ENCODE data around the gene PPP1R1C. TPM values are rescaled to one million over a fixed set of nuclear protein-coding genes. Genes with fewer than 3 reads are reported as not detected.

The PPP1R1C gene
- total RNA-seq, 1 experiment from 2014 or later = 4.0 TPM

GRCh38 chr2:181970160-181970794 lies 15.4 kb upstream of the PPP1R1C start:
- Histone ChIP-seq H4K20me1 (ENCODE audit: control insufficient read depth, insufficient read depth, insufficient read length) (no peaks in the 10 kb centered on the region), H2BK12ac (ENCODE audit: insufficient read length, low read depth, low read length) (no peak overlapping the region), H3K14ac (ENCODE audit: insufficient read depth, low read length) (no peak overlapping the region), H2BK15ac (ENCODE audit: low read depth, low read length) (no peak overlapping the region), H2BK20ac (ENCODE audit: low read depth, low read length, poor library complexity, severe bottlenecking) (no peak overlapping the region), H3K79me2 (ENCODE audit: insufficient read depth, low read length) (no peaks in the 10 kb centered on the region), H2AK5ac (ENCODE audit: insufficient read length, low read length) (no peak overlapping the region), H3K23ac (ENCODE audit: insufficient read length, low read depth, low read length) (no peak overlapping the region), H3K4me1 (ENCODE audit: insufficient read depth, low read length) (no peaks in the 10 kb centered on the region), H3T11ph (ENCODE audit: low read length) (no peak overlapping the region), H3K27me3 (ENCODE audit: insufficient read depth, low read length) (no peaks in the 10 kb centered on the region), H2BK120ac (ENCODE audit: low read depth, low read length, poor library complexity, severe bottlenecking) (no peak overlapping the region), H3K79me1 (ENCODE audit: insufficient read depth, low read depth, low read length, poor library complexity, severe bottlenecking) (no peaks in the 10 kb centered on the region), H3K9ac (ENCODE audit: extremely low read depth, insufficient read length, low read length) (no peak overlapping the region), H3K56ac (ENCODE audit: insufficient read length, low read depth, low read length) (no peak overlapping the region), H2BK5ac (ENCODE audit: insufficient read length, low read length) (no peak overlapping the region), H3K27ac (ENCODE audit: insufficient read length, low read depth, low read length) (no peak overlapping the region), H3K9me3 (ENCODE audit: control insufficient read depth, low read depth, low read length) (no peaks in the 10 kb centered on the region), H4K8ac (replicated peaks; ENCODE audit: insufficient read length, low read depth, low read length) (no peak overlapping the region), H4K91ac (ENCODE audit: insufficient read length, low read depth, low read length) (no peak overlapping the region), H2AFZ (ENCODE audit: low read length) (no peak overlapping the region), H3K4me2 (ENCODE audit: insufficient read depth, insufficient read length, low read length) (no peak overlapping the region), H4K5ac (ENCODE audit: insufficient read length, low read depth, low read length) (no peak overlapping the region), H3K23me2 (ENCODE audit: insufficient read length, low read depth, low read length, poor library complexity, severe bottlenecking) (no peaks in the 10 kb centered on the region), H3K4ac (ENCODE audit: low read depth, low read length) (no peak overlapping the region), H3K18ac (ENCODE audit: insufficient read length, low read depth, low read length) (no peak overlapping the region)
- H3K36me3 Mint-ChIP-seq (ENCODE audit: insufficient read depth in 1 of 3, low read depth in 3 of 3) = no peaks in the 10 kb centered on the region
- peak; percentile 51 for TF ChIP-seq CTCF (conservative IDR thresholded peaks at IDR 0.05)
- no CpG with 5 or more reads among the region's 2 CpGs for WGBS (ENCODE audit: extremely low coverage, insufficient read length, low lambda C conversion rate)
- no peaks in the 10 kb centered on the region for H3K4me1 Mint-ChIP-seq
- no peaks in the 10 kb centered on the region for H3K27me3 Mint-ChIP-seq (ENCODE audit: low read depth)
- no peak for DNase-seq
- H3K4me3 Mint-ChIP-seq = no peak overlapping the region
- H3K9me3 Mint-ChIP-seq = no peaks in the 10 kb centered on the region
- H3K27ac Mint-ChIP-seq = peak overlapping the region in 1 of 3 experiments; percentile 42; a peak in 1 of 7 replicates
